HepG2 (cell line): ENCODE measurements around the gene LSM12. TPM values are rescaled to one million over a fixed set of nuclear protein-coding genes. Genes with fewer than 3 reads are reported as not detected.

Experiments used
- BORCS8-MEF2B ChIP-seq: sonication (generic); formaldehyde crosslinking; IDR thresholded peaks from 2 replicates; pipeline ENCODE4 v1.8.0; 2022; ENCODE audit warnings: mild to moderate bottlenecking, missing genetic modification reagents
- HDAC1 ChIP-seq: sonication (generic); formaldehyde crosslinking; IDR thresholded peaks from 2 replicates; pipeline ENCODE4 v1.5.1; 2020; ENCODE audit warnings: mild to moderate bottlenecking, missing genetic modification reagents
- NFE2L2 ChIP-seq: fragments of 150-350 bp; IDR thresholded peaks from 2 replicates; pipeline ENCODE4 v1.6.1; 2014; ENCODE audit warnings: low read length
- NR1H2 ChIP-seq: sonication (generic); formaldehyde crosslinking; IDR thresholded peaks from 2 replicates; pipeline ENCODE4 v1.8.1; 2022; ENCODE audit warnings: low read depth, missing genetic modification reagents, borderline replicate concordance
- PHB2 ChIP-seq: fragments of 450-650 bp; IDR thresholded peaks from 2 replicates; pipeline ENCODE4 v1.6.1; 2018; ENCODE audit not compliant: partially characterized antibody
- POLR2AphosphoS2 ChIP-seq: IDR thresholded peaks from 2 replicates; pipeline ENCODE4 v1.6.1; 2011; ENCODE audit warnings: low read depth, low read length, improper control_type of control experiment
- PPARG ChIP-seq: conservative IDR thresholded peaks from 2 replicates; pipeline ENCODE4 v1.6.1; 2016; ENCODE audit warnings: missing biosample characterization, missing genetic modification reagents
- PRPF4 ChIP-seq: fragments of 200-400 bp; formaldehyde crosslinking; IDR thresholded peaks from 2 replicates; pipeline ENCODE4 v1.6.1; 2016; ENCODE audit warnings: low read length, low read depth; ENCODE audit not compliant: poor library complexity, severe bottlenecking
- RFX5 ChIP-seq: IDR thresholded peaks from 2 replicates; pipeline ENCODE4 v1.6.1; 2011; ENCODE audit warnings: low read depth, low read length, improper control_type of control experiment
- SRSF1 ChIP-seq: fragments of 200-400 bp; formaldehyde crosslinking; optimal IDR thresholded peaks from 2 replicates; pipeline ENCODE3; 2017; ENCODE audit warnings: mild to moderate bottlenecking, low read depth, low read length, moderate library complexity
- ZBTB3 ChIP-seq: sonication (generic); formaldehyde crosslinking; IDR thresholded peaks from 2 replicates; pipeline ENCODE4 v1.4.0; 2020; ENCODE audit warnings: low read depth, mild to moderate bottlenecking, moderate library complexity, missing genetic modification reagents, borderline replicate concordance
- ZNF777 ChIP-seq: sonication (generic); formaldehyde crosslinking; IDR thresholded peaks from 2 replicates; pipeline ENCODE4 v1.4.0; 2020; ENCODE audit warnings: missing genetic modification reagents
- polyA plus RNA-seq, 8 experiments: library from polyadenylated mRNA; depleted of rRNA in 3 of 8; stranded (reverse) in 7 of 8; unstranded in 1 of 8; fragments of >200 nt; fragmentation: Illumina TruSeq in 4 of 8; extraction: Trizol in 4 of 8; gene quantifications; 2 replicates each; pipeline versions ENCODE4 v1.2.1 to v1.2.3, GENCODE V29; 2011 to 2016; ENCODE audit warnings: low read depth in 4 of 8, missing spikeins in 1 of 8, mixed read lengths in 1 of 8; ENCODE audit not compliant: insufficient read depth in 1 of 8
- total RNA-seq, 5 experiments: library from RNA; depleted of rRNA; stranded (reverse); fragments of >200 nt; fragmentation: Illumina TruSeq; extraction: Trizol; gene quantifications; 2 replicates each; pipeline ENCODE4 v1.2.3, GENCODE V29; 2016; ENCODE audit warnings: low read depth in 1 of 5
- TF ChIP-seq, protein P1 (sequence below): sonication (generic); formaldehyde crosslinking; IDR thresholded peaks from 2 replicates; pipeline ENCODE4 v1.9.0; 2021; ENCODE audit warnings: mild to moderate bottlenecking, missing genetic modification reagents
- TF ChIP-seq, protein P2 (sequence below): sonication (generic); formaldehyde crosslinking; IDR thresholded peaks from 2 replicates; pipeline ENCODE4 v1.4.0; 2020; ENCODE audit warnings: missing genetic modification reagents, borderline replicate concordance
- TF ChIP-seq, protein P3 (sequence below): sonication (generic); formaldehyde crosslinking; IDR thresholded peaks from 2 replicates; pipeline ENCODE4 v1.8.0; 2023; ENCODE audit warnings: mild to moderate bottlenecking, missing genetic modification reagents
- TF ChIP-seq, protein P4 (sequence below): sonication (generic); formaldehyde crosslinking; IDR thresholded peaks from 2 replicates; pipeline ENCODE4 v1.8.1; 2023; ENCODE audit warnings: missing genetic modification reagents, inconsistent platforms, borderline replicate concordance

Gene LSM12
- total and polyA plus RNA-seq, 2 of the 13 experiments (the other 11 are each of a cell fraction or from before 2014, with no cell fraction given): 52.8 to 55.7 TPM

DNA sequence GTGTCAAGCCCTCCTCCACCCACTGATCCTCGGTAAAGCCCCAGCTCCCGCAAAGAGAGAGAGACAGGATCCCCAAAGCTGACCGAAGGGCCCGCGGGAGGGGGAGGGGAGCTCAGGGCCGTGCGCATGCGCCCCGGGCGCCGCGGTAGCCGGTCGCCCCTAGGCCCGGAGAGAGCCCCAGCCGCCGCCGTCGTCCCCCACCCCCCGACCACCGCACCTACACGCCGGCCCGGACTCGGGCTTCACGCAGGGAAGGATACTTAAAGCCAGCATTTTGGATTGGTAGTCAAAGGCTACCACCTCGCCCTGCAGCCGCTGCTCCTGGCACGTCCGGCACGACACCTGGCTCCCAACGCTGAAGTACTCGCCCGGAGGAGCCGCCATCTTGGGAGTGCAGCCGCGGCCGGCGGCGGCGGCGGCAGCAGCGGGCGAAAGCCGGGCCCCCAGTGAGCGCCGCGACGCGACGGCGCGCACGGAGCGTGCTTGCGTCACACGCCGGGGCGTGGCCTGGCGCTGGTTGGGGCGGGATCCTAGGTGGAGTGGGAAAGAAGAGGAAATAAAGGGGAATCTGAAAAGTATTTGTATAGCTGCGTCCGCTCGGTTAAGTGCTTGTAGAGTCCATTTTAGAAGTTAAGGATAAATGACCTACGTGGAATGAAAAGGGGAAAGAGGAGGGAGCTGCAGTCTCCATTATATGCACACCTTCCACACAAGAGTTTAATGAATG lies at the start of gene LSM12 (continued):
- TF ChIP-seq, protein P1, sequence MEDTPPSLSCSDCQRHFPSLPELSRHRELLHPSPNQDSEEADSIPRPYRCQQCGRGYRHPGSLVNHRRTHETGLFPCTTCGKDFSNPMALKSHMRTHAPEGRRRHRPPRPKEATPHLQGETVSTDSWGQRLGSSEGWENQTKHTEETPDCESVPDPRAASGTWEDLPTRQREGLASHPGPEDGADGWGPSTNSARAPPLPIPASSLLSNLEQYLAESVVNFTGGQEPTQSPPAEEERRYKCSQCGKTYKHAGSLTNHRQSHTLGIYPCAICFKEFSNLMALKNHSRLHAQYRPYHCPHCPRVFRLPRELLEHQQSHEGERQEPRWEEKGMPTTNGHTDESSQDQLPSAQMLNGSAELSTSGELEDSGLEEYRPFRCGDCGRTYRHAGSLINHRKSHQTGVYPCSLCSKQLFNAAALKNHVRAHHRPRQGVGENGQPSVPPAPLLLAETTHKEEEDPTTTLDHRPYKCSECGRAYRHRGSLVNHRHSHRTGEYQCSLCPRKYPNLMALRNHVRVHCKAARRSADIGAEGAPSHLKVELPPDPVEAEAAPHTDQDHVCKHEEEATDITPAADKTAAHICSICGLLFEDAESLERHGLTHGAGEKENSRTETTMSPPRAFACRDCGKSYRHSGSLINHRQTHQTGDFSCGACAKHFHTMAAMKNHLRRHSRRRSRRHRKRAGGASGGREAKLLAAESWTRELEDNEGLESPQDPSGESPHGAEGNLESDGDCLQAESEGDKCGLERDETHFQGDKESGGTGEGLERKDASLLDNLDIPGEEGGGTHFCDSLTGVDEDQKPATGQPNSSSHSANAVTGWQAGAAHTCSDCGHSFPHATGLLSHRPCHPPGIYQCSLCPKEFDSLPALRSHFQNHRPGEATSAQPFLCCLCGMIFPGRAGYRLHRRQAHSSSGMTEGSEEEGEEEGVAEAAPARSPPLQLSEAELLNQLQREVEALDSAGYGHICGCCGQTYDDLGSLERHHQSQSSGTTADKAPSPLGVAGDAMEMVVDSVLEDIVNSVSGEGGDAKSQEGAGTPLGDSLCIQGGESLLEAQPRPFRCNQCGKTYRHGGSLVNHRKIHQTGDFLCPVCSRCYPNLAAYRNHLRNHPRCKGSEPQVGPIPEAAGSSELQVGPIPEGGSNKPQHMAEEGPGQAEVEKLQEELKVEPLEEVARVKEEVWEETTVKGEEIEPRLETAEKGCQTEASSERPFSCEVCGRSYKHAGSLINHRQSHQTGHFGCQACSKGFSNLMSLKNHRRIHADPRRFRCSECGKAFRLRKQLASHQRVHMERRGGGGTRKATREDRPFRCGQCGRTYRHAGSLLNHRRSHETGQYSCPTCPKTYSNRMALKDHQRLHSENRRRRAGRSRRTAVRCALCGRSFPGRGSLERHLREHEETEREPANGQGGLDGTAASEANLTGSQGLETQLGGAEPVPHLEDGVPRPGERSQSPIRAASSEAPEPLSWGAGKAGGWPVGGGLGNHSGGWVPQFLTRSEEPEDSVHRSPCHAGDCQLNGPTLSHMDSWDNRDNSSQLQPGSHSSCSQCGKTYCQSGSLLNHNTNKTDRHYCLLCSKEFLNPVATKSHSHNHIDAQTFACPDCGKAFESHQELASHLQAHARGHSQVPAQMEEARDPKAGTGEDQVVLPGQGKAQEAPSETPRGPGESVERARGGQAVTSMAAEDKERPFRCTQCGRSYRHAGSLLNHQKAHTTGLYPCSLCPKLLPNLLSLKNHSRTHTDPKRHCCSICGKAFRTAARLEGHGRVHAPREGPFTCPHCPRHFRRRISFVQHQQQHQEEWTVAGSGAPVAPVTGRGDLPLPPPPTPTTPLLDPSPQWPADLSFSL: no peak
- no peak for TF ChIP-seq SRSF1
- no peak for TF ChIP-seq ZNF777
- peak; percentile 90; the same call in 1 of the 2 replicates for TF ChIP-seq ZBTB3 (CRISPR knock-in tag)
- TF ChIP-seq, protein P2, sequence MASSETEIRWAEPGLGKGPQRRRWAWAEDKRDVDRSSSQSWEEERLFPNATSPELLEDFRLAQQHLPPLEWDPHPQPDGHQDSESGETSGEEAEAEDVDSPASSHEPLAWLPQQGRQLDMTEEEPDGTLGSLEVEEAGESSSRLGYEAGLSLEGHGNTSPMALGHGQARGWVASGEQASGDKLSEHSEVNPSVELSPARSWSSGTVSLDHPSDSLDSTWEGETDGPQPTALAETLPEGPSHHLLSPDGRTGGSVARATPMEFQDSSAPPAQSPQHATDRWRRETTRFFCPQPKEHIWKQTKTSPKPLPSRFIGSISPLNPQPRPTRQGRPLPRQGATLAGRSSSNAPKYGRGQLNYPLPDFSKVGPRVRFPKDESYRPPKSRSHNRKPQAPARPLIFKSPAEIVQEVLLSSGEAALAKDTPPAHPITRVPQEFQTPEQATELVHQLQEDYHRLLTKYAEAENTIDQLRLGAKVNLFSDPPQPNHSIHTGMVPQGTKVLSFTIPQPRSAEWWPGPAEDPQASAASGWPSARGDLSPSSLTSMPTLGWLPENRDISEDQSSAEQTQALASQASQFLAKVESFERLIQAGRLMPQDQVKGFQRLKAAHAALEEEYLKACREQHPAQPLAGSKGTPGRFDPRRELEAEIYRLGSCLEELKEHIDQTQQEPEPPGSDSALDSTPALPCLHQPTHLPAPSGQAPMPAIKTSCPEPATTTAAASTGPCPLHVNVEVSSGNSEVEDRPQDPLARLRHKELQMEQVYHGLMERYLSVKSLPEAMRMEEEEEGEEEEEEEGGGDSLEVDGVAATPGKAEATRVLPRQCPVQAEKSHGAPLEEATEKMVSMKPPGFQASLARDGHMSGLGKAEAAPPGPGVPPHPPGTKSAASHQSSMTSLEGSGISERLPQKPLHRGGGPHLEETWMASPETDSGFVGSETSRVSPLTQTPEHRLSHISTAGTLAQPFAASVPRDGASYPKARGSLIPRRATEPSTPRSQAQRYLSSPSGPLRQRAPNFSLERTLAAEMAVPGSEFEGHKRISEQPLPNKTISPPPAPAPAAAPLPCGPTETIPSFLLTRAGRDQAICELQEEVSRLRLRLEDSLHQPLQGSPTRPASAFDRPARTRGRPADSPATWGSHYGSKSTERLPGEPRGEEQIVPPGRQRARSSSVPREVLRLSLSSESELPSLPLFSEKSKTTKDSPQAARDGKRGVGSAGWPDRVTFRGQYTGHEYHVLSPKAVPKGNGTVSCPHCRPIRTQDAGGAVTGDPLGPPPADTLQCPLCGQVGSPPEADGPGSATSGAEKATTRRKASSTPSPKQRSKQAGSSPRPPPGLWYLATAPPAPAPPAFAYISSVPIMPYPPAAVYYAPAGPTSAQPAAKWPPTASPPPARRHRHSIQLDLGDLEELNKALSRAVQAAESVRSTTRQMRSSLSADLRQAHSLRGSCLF (CRISPR knock-in tag): no peak
- TF ChIP-seq PPARG (CRISPR knock-in tag): no peak
- TF ChIP-seq POLR2AphosphoS2: no peak
- TF ChIP-seq PRPF4: peak; percentile 57
- TF ChIP-seq NFE2L2: no peak
- 0 out of 2 replicates have a peak, but pooled peaks have one; percentile 10 for TF ChIP-seq RFX5
- TF ChIP-seq, protein P3, sequence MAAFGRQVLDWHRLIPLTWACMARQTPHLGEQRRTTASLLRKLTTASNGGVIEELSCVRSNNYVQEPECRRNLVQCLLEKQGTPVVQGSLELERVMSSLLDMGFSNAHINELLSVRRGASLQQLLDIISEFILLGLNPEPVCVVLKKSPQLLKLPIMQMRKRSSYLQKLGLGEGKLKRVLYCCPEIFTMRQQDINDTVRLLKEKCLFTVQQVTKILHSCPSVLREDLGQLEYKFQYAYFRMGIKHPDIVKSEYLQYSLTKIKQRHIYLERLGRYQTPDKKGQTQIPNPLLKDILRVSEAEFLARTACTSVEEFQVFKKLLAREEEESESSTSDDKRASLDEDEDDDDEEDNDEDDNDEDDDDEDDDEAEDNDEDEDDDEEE (CRISPR knock-in tag): no peak
- TF ChIP-seq NR1H2: no peak
- no peak for TF ChIP-seq BORCS8-MEF2B (CRISPR knock-in tag)
- peak; percentile 75 for TF ChIP-seq HDAC1
- no peak for TF ChIP-seq PHB2
- TF ChIP-seq, protein P4, sequence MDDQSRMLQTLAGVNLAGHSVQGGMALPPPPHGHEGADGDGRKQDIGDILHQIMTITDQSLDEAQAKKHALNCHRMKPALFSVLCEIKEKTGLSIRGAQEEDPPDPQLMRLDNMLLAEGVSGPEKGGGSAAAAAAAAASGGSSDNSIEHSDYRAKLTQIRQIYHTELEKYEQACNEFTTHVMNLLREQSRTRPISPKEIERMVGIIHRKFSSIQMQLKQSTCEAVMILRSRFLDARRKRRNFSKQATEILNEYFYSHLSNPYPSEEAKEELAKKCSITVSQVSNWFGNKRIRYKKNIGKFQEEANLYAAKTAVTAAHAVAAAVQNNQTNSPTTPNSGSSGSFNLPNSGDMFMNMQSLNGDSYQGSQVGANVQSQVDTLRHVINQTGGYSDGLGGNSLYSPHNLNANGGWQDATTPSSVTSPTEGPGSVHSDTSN (CRISPR knock-in tag): no peak
